Smooth muscle cell (in vitro differentiated cells): Measurements from ENCODE around the gene GATAD2A. TPM values are rescaled to one million over a fixed set of nuclear protein-coding genes. Genes with fewer than 3 reads are reported as not detected.

Source experiments
- DNase-seq: peaks from one replicate; lab custom pipeline; 2025; ENCODE audit not compliant: unreplicated experiment; lab: John Stamatoyannopoulos, UW
- H2AFZ ChIP-seq: fragments of 200-600 bp; sonication (generic); 2 replicates; pipeline ENCODE4 v1.6.0; 2016; ENCODE audit warnings: antibody characterized with exemption, low read depth, mild to moderate bottlenecking
- H3F3A ChIP-seq: fragments of 200-600 bp; sonication (generic); 2 replicates; pipeline ENCODE4 v1.6.0; 2017; ENCODE audit warnings: antibody characterized with exemption, low read depth
- H3K27ac ChIP-seq: fragments of 200-600 bp; sonication (generic); 2 replicates; pipeline ENCODE4 v1.5.1; 2016; ENCODE audit warnings: low read depth, mild to moderate bottlenecking
- H3K27me3 ChIP-seq: fragments of 200-600 bp; sonication (generic); 2 replicates; pipeline ENCODE4 v1.6.1; 2016; ENCODE audit warnings: low read depth, mild to moderate bottlenecking
- H3K36me3 ChIP-seq: fragments of 200-600 bp; sonication (generic); 2 replicates; pipeline ENCODE4 v1.5.1; 2016; ENCODE audit warnings: low read depth
- H3K4me1 ChIP-seq: fragments of 200-600 bp; sonication (generic); 2 replicates; pipeline ENCODE4 v1.5.1; 2016; ENCODE audit warnings: low read depth
- H3K4me2 ChIP-seq: fragments of 200-600 bp; sonication (generic); 2 replicates; pipeline ENCODE4 v1.6.0; 2016; ENCODE audit warnings: mild to moderate bottlenecking
- H3K4me3 ChIP-seq: fragments of 200-600 bp; sonication (generic); 2 replicates; pipeline ENCODE4 v1.5.1; 2016; ENCODE audit warnings: mild to moderate bottlenecking
- H3K79me2 ChIP-seq: fragments of 200-600 bp; sonication (generic); 2 replicates; pipeline ENCODE4 v1.6.0; 2016; ENCODE audit warnings: low read depth, mild to moderate bottlenecking
- H3K9ac ChIP-seq: fragments of 200-600 bp; sonication (generic); 2 replicates; pipeline ENCODE4 v1.6.0; 2016; ENCODE audit warnings: low read depth
- H3K9me3 ChIP-seq: fragments of 200-600 bp; sonication (generic); replicated peaks from 2 replicates; pipeline ENCODE4 v1.5.1; 2016; ENCODE audit warnings: low read depth
- H4K20me1 ChIP-seq: fragments of 200-600 bp; sonication (generic); 2 replicates; pipeline ENCODE4 v1.6.0; 2016; ENCODE audit warnings: low read depth
- CTCF ChIP-seq: fragments of 200-600 bp; sonication (generic); IDR thresholded peaks from 2 replicates; pipeline ENCODE4 v1.5.1; 2017; ENCODE audit warnings: borderline replicate concordance, mild to moderate bottlenecking, antibody characterized with exemption; ENCODE audit not compliant: insufficient read depth, poor library complexity, severe bottlenecking
- WGBS: methylation state at CpG from one replicate; pipeline ENCODE4 v1.1.7; 2016; ENCODE audit warnings: low lambda C conversion rate; 5-methylcytosine and 5-hydroxymethylcytosine counted together
- polyA plus RNA-seq: library from polyadenylated mRNA; unstranded; fragments of >200 nt; fragmentation: Nextera tagmentation; extraction: Ambion mirVana; gene quantifications from 2 replicates; pipeline ENCODE4 v1.2.1, GENCODE V29; 2016
- total RNA-seq: library from RNA; depleted of rRNA; stranded (reverse); fragments of >200 nt; gene quantifications from 2 replicates; pipeline ENCODE4 v1.2.3, GENCODE V29; 2014

The GATAD2A gene
- total and polyA plus RNA-seq, 2 experiments from 2014 or later: 26.8 to 27.0 TPM

- Histone ChIP-seq H3K27me3 (no peaks in the 10 kb centered on the region), H3K4me2 (no peak overlapping the region), H4K20me1 (peaks cover 97% of the 10 kb centered on the region), H2AFZ (no peak overlapping the region), H3K4me3 (no peak overlapping the region), H3K27ac (peak overlapping the region; percentile 85), H3K79me2 (peaks cover 100% of the 10 kb centered on the region), H3F3A (peaks cover 5% of the 10 kb centered on the region), H3K9ac (no peak overlapping the region), H3K36me3 (no peaks in the 10 kb centered on the region), H3K4me1 (peaks cover 43% of the 10 kb centered on the region), H3K9me3 (no peaks in the 10 kb centered on the region)
- no peak for TF ChIP-seq CTCF
- 69% methylated on average over 14 of the region's 14 CpGs for WGBS
- DNase-seq: no peak
Measured at GRCh38 chr19:19458110-19458816, 52.8 kb downstream of the GATAD2A start.

- H3F3A ChIP-seq: peaks cover 5% of the 10 kb centered on the region
- peaks cover 100% of the 10 kb centered on the region for H3K79me2 ChIP-seq
- no peak overlapping the region for H3K4me3 ChIP-seq
- H3K4me2 ChIP-seq: peak overlapping the region; percentile 78
- H4K20me1 ChIP-seq: peaks cover 94% of the 10 kb centered on the region
- no peaks in the 10 kb centered on the region for H3K9me3 ChIP-seq
- H3K27ac ChIP-seq: peak overlapping the region; percentile 85
- DNase-seq: no peak
- H3K4me1 ChIP-seq: peaks cover 51% of the 10 kb centered on the region
- H3K9ac ChIP-seq: no peak overlapping the region
- H3K36me3 ChIP-seq: no peaks in the 10 kb centered on the region
- H3K27me3 ChIP-seq: no peaks in the 10 kb centered on the region
- no peak overlapping the region for H2AFZ ChIP-seq
- no peak for TF ChIP-seq CTCF
Measured at GRCh38 chr19:19459073-19459472, 53.6 kb downstream of the GATAD2A start.

- peaks cover 5% of the 10 kb centered on the region for H3F3A ChIP-seq
- no peaks in the 10 kb centered on the region for H3K27me3 ChIP-seq
- no peaks in the 10 kb centered on the region for H3K9me3 ChIP-seq
- no peak for TF ChIP-seq CTCF
- H3K4me3 ChIP-seq: no peak overlapping the region
- no peaks in the 10 kb centered on the region for H3K36me3 ChIP-seq
- DNase-seq: no peak
- H3K4me2 ChIP-seq: peak overlapping the region; percentile 78
- 50% methylated on average over 8 of the region's 8 CpGs for WGBS
- H3K79me2 ChIP-seq: peaks cover 99% of the 10 kb centered on the region
- peak overlapping the region; percentile 11 for H3K9ac ChIP-seq
- no peak overlapping the region for H2AFZ ChIP-seq
- H3K27ac ChIP-seq: peak overlapping the region; percentile 85
- peaks cover 58% of the 10 kb centered on the region for H3K4me1 ChIP-seq
- peaks cover 87% of the 10 kb centered on the region for H4K20me1 ChIP-seq
Measured at GRCh38 chr19:19459707-19460251, 54.3 kb downstream of the GATAD2A start.
